HepG2 (cell line): ENCODE data around the gene SLC13A3. TPM values are rescaled to one million over a fixed set of nuclear protein-coding genes. Genes with fewer than 3 reads are reported as not detected.

ENCODE experiments used
- ARID4A ChIP-seq: sonication (generic); formaldehyde crosslinking; IDR thresholded peaks from 2 replicates; pipeline ENCODE4 v1.5.0; 2020; ENCODE audit warnings: mild to moderate bottlenecking, missing genetic modification reagents, borderline replicate concordance
- CEBPG ChIP-seq: IDR thresholded peaks from 2 replicates; pipeline ENCODE4 v1.6.1; 2016
- DMAP1 ChIP-seq: IDR thresholded peaks from 2 replicates; pipeline ENCODE4 v1.6.1; 2016
- ERF ChIP-seq: IDR thresholded peaks from 2 replicates; pipeline ENCODE4 v1.6.1; 2018; ENCODE audit warnings: missing biosample characterization, missing genetic modification reagents
- FOXA3 ChIP-seq: IDR thresholded peaks from 2 replicates; pipeline ENCODE4 v1.6.1; 2016; ENCODE audit warnings: missing genetic modification reagents, missing compliant biosample characterization
- FOXP4 ChIP-seq: sonication (generic); formaldehyde crosslinking; IDR thresholded peaks from 2 replicates; pipeline ENCODE4 v1.4.0; 2020; ENCODE audit warnings: missing genetic modification reagents
- GZF1 ChIP-seq: sonication (generic); formaldehyde crosslinking; IDR thresholded peaks from 2 replicates; pipeline ENCODE4 v1.5.1; 2020; ENCODE audit warnings: mild to moderate bottlenecking, missing genetic modification reagents
- KDM6A ChIP-seq: IDR thresholded peaks from 2 replicates; pipeline ENCODE4 v1.6.1; 2016; ENCODE audit warnings: low read depth
- MYC ChIP-seq: sonication (generic); formaldehyde crosslinking; IDR thresholded peaks from 2 replicates; pipeline ENCODE4 v1.9.0; 2021; ENCODE audit warnings: missing genetic modification reagents, borderline replicate concordance
- PAF1 ChIP-seq: IDR thresholded peaks from 2 replicates; pipeline ENCODE4 v1.6.1; 2016; ENCODE audit warnings: missing genetic modification reagents, missing compliant biosample characterization
- POLR2G ChIP-seq: fragments of 200-400 bp; formaldehyde crosslinking; IDR thresholded peaks from 2 replicates; pipeline ENCODE4 v1.6.1; 2018; ENCODE audit warnings: mild to moderate bottlenecking, low read depth, low read length, moderate library complexity
- RXRA ChIP-seq: sonication (generic); formaldehyde crosslinking; IDR thresholded peaks from 2 replicates; pipeline ENCODE4 v1.5.1; 2020; ENCODE audit warnings: missing genetic modification reagents
- SALL1 ChIP-seq: sonication (generic); formaldehyde crosslinking; IDR thresholded peaks from 2 replicates; pipeline ENCODE4 v1.8.0; 2022; ENCODE audit warnings: mild to moderate bottlenecking, missing genetic modification reagents
- SP2 ChIP-seq: sonication (generic); formaldehyde crosslinking; IDR thresholded peaks from 2 replicates; pipeline ENCODE4 v1.5.1; 2020; ENCODE audit warnings: mild to moderate bottlenecking, missing genetic modification reagents
- TRIM24 ChIP-seq: sonication (generic); formaldehyde crosslinking; IDR thresholded peaks from 2 replicates; pipeline ENCODE4 v1.8.0; 2022; ENCODE audit warnings: mild to moderate bottlenecking, missing genetic modification reagents
- ZNF138 ChIP-seq: sonication (generic); formaldehyde crosslinking; IDR thresholded peaks from 2 replicates; pipeline ENCODE4 v1.5.0; 2020; ENCODE audit warnings: mild to moderate bottlenecking, low read depth, missing genetic modification reagents
- ZNF446 ChIP-seq: sonication (generic); formaldehyde crosslinking; IDR thresholded peaks from 2 replicates; pipeline ENCODE4 v1.5.0; 2020; ENCODE audit warnings: mild to moderate bottlenecking, missing genetic modification reagents
- ZNF546 ChIP-seq: sonication (generic); formaldehyde crosslinking; conservative IDR thresholded peaks from 2 replicates; pipeline ENCODE4 v1.8.1; 2023; ENCODE audit warnings: mild to moderate bottlenecking, missing genetic modification reagents
- ZNF670 ChIP-seq: sonication (generic); formaldehyde crosslinking; IDR thresholded peaks from 2 replicates; pipeline ENCODE4 v1.8.0; 2022; ENCODE audit warnings: mild to moderate bottlenecking, missing genetic modification reagents, borderline replicate concordance
- ZNF784 ChIP-seq: sonication (generic); formaldehyde crosslinking; IDR thresholded peaks from 2 replicates; pipeline ENCODE4 v1.5.1; 2020; ENCODE audit warnings: missing genetic modification reagents, mild to moderate bottlenecking, borderline replicate concordance
- polyA plus RNA-seq, 8 experiments: library from polyadenylated mRNA; depleted of rRNA in 3 of 8; stranded (reverse) in 7 of 8; unstranded in 1 of 8; fragments of >200 nt; fragmentation: Illumina TruSeq in 4 of 8; extraction: Trizol in 4 of 8; gene quantifications; 2 replicates each; pipeline versions ENCODE4 v1.2.1 to v1.2.3, GENCODE V29; 2011 to 2016; ENCODE audit warnings: low read depth in 4 of 8, missing spikeins in 1 of 8, mixed read lengths in 1 of 8; ENCODE audit not compliant: insufficient read depth in 1 of 8
- total RNA-seq, 5 experiments: library from RNA; depleted of rRNA; stranded (reverse); fragments of >200 nt; fragmentation: Illumina TruSeq; extraction: Trizol; gene quantifications; 2 replicates each; pipeline ENCODE4 v1.2.3, GENCODE V29; 2016; ENCODE audit warnings: low read depth in 1 of 5
- TF ChIP-seq, protein P1 (sequence below): sonication (generic); formaldehyde crosslinking; IDR thresholded peaks from 2 replicates; pipeline ENCODE4 v1.4.0; 2020; ENCODE audit warnings: missing genetic modification reagents, mild to moderate bottlenecking, borderline replicate concordance

The SLC13A3 gene
- total and polyA plus RNA-seq, 2 of the 13 experiments (the other 11 are each of a cell fraction or from before 2014, with no cell fraction given) = 66.5 to 76.0 TPM

DNA sequence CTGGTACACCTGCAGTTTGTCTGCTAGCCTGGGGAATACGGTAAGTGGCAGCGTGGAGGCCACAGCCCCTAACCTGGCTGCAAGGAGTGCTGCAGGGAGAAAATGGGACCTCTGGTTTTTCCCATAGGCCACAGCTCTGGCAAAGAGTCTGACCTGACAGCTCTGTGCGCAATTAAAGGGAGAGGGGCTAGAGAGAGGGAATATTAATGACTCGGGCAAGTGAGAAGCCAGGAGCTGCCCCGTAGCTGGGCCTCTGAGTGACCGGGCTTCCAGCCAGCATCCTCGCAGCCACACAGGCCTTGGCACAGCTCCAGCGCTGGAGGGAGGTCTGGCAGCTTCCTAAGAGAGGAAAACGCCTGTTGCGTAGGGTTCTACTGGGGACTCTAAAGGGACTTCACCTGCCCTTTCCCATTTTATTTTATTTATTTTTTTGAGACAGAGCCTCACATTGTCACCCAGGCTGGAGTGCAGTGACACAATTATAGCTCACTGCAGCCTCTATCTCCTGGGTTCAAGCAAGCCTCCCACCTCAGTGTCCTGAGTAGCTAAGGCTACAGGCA is 82.6 kb downstream of the SLC13A3 start (continued):
- TF ChIP-seq GZF1 (CRISPR knock-in tag) (peak; percentile 98), ZNF138 (CRISPR knock-in tag) (0 out of 2 replicates have a peak, but pooled peaks have one; percentile 58), TRIM24 (CRISPR knock-in tag) (no peak), CEBPG (peak; percentile 19; the same call in 1 of the 2 replicates), POLR2G (peak; percentile 48), ARID4A (peak; percentile 17; the same call in 1 of the 2 replicates), ZNF670 (0 out of 2 replicates have a peak, but pooled peaks have one; percentile 71), SALL1 (CRISPR knock-in tag) (peak; percentile 73), ZNF446 (no peak), ERF (CRISPR knock-in tag) (peak; percentile 56; the same call in 1 of the 2 replicates), RXRA (CRISPR knock-in tag) (peak; percentile 33; the same call in 1 of the 2 replicates), ZNF546 (CRISPR knock-in tag) (peak; percentile 75; the same call in 1 of the 2 replicates), FOXA3 (CRISPR knock-in tag) (peak; percentile 42), FOXP4 (CRISPR knock-in tag) (no peak; the same call in 1 of the 2 replicates), SP2 (CRISPR knock-in tag) (no peak), KDM6A (CRISPR knock-in tag) (no peak), ZNF784 (CRISPR knock-in tag) (peak; percentile 56; the same call in 1 of the 2 replicates), MYC (CRISPR knock-in tag) (no peak), PAF1 (CRISPR knock-in tag) (no peak), DMAP1 (CRISPR knock-in tag) (peak; percentile 13; the same call in 1 of the 2 replicates)
- TF ChIP-seq, protein P1, sequence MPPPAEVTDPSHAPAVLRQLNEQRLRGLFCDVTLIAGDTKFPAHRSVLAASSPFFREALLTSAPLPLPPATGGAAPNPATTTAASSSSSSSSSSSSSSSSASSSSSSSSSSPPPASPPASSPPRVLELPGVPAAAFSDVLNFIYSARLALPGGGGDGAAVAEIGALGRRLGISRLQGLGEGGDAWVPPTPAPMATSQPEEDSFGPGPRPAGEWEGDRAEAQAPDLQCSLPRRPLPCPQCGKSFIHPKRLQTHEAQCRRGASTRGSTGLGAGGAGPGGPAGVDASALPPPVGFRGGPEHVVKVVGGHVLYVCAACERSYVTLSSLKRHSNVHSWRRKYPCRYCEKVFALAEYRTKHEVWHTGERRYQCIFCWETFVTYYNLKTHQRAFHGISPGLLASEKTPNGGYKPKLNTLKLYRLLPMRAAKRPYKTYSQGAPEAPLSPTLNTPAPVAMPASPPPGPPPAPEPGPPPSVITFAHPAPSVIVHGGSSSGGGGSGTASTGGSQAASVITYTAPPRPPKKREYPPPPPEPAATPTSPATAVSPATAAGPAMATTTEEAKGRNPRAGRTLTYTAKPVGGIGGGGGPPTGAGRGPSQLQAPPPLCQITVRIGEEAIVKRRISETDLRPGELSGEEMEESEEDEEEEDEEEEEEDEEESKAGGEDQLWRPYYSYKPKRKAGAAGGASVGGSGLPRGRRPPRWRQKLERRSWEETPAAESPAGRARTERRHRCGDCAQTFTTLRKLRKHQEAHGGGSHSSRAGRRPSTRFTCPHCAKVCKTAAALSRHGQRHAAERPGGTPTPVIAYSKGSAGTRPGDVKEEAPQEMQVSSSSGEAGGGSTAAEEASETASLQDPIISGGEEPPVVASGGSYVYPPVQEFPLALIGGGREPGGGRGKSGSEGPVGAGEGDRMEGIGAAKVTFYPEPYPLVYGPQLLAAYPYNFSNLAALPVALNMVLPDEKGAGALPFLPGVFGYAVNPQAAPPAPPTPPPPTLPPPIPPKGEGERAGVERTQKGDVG = peak; percentile 43; the same call in 1 of the 2 replicates
